Neural cell (in vitro differentiated cells): ENCODE measurements around the gene USO1. TPM values are rescaled to one million over a fixed set of nuclear protein-coding genes. Genes with fewer than 3 reads are reported as not detected.

Experiments
- H2AFZ ChIP-seq: fragments of 200-600, 300-800 bp; sonication (generic), shearing (Covaris generic); 2 replicates; pipeline ENCODE4 v1.6.0; 2014; ENCODE audit warnings: low read depth, mild to moderate bottlenecking, antibody characterized with exemption, low read length, moderate library complexity
- H3F3A ChIP-seq: fragments of 200-600 bp; shearing (Covaris generic); 2 replicates; pipeline ENCODE4 v1.6.1; 2016; ENCODE audit warnings: mild to moderate bottlenecking, moderate library complexity, mixed read lengths, antibody characterized with exemption, low read length; ENCODE audit not compliant: insufficient read depth, poor library complexity, severe bottlenecking
- H3K27ac ChIP-seq: fragments of 200-600, 300-800 bp; sonication (generic), shearing (Covaris generic); 2 replicates; pipeline ENCODE4 v1.5.1; 2014; ENCODE audit warnings: mild to moderate bottlenecking, low read length, moderate library complexity
- H3K27me3 ChIP-seq: fragments of 300-800, 200-600 bp; sonication (generic), shearing (Covaris generic); 2 replicates; pipeline ENCODE4 v1.6.0; 2014; ENCODE audit warnings: mild to moderate bottlenecking, low read depth, low read length, moderate library complexity; ENCODE audit not compliant: insufficient read depth
- H3K36me3 ChIP-seq: fragments of 300-800, 200-600 bp; sonication (generic), shearing (Covaris generic); 2 replicates; pipeline ENCODE4 v1.5.1; 2014; ENCODE audit warnings: mild to moderate bottlenecking, antibody characterized with exemption, low read length, moderate library complexity; ENCODE audit not compliant: insufficient read depth
- H3K4me2 ChIP-seq: fragments of 300-800, 200-600 bp; sonication (generic), shearing (Covaris generic); 2 replicates; pipeline ENCODE4 v1.6.0; 2014; ENCODE audit warnings: mild to moderate bottlenecking, low read length
- H3K4me3 ChIP-seq: fragments of 300-800, 200-600 bp; sonication (generic), shearing (Covaris generic); 2 replicates; pipeline ENCODE4 v1.5.1; 2014; ENCODE audit warnings: mild to moderate bottlenecking, low read length, moderate library complexity
- H3K79me2 ChIP-seq: fragments of 200-600 bp; shearing (Covaris generic); replicated peaks from 2 replicates; pipeline ENCODE4 v1.6.0; 2014; ENCODE audit warnings: mild to moderate bottlenecking, low read length, moderate library complexity; ENCODE audit not compliant: insufficient read depth
- H3K9ac ChIP-seq: fragments of 300-800, 200-600 bp; sonication (generic), shearing (Covaris generic); 2 replicates; pipeline ENCODE4 v1.6.1; 2016; ENCODE audit warnings: mild to moderate bottlenecking, low read length, mixed read lengths
- H3K9me2 ChIP-seq: fragments of 200-600 bp; shearing (Covaris generic); 2 replicates; pipeline ENCODE4 v1.6.1; 2016; ENCODE audit warnings: mild to moderate bottlenecking, low read length, mixed read lengths; ENCODE audit not compliant: insufficient read depth
- H3K9me3 ChIP-seq: fragments of 200-600, 300-800 bp; sonication (generic), shearing (Covaris generic); 2 replicates; pipeline ENCODE4 v1.6.1; 2016; ENCODE audit warnings: mild to moderate bottlenecking, mixed run types, low read length, moderate library complexity, mixed read lengths
- H4K20me1 ChIP-seq: fragments of 200-600 bp; shearing (Covaris generic); 2 replicates; pipeline ENCODE4 v1.6.1; 2016; ENCODE audit warnings: mild to moderate bottlenecking, mixed run types; ENCODE audit not compliant: insufficient read depth
- EP300 ChIP-seq: fragments of 450-650 bp; conservative IDR thresholded peaks from 2 replicates; pipeline ENCODE4 v1.6.1; 2014; ENCODE audit warnings: antibody characterized with exemption, mild to moderate bottlenecking, moderate library complexity; ENCODE audit not compliant: poor library complexity, severe bottlenecking
- EZH2 ChIP-seq: fragments of 200-600, 300-800 bp; shearing (Covaris generic), sonication (generic); IDR thresholded peaks from 2 replicates; pipeline ENCODE4 v1.6.1; 2014; ENCODE audit warnings: antibody characterized with exemption, low read length, borderline replicate concordance, mild to moderate bottlenecking; ENCODE audit not compliant: insufficient read depth, poor library complexity, severe bottlenecking
- MXI1 ChIP-seq: fragments of 450-650 bp; conservative IDR thresholded peaks from 2 replicates; pipeline ENCODE4 v1.6.1; 2014; ENCODE audit warnings: antibody characterized with exemption, mild to moderate bottlenecking; ENCODE audit not compliant: poor library complexity, severe bottlenecking
- POLR2AphosphoS5 ChIP-seq: IDR thresholded peaks from 2 replicates; pipeline ENCODE4 v1.6.1; 2012
- RAD21 ChIP-seq: fragments of 450-650 bp; conservative IDR thresholded peaks from 2 replicates; pipeline ENCODE4 v1.6.1; 2014; ENCODE audit warnings: antibody characterized with exemption, mild to moderate bottlenecking, moderate library complexity
- SMC3 ChIP-seq: fragments of 450-650 bp; conservative IDR thresholded peaks from 2 replicates; pipeline ENCODE4 v1.6.1; 2014; ENCODE audit warnings: antibody characterized with exemption, mild to moderate bottlenecking, moderate library complexity; ENCODE audit not compliant: poor library complexity
- TAF1 ChIP-seq: IDR thresholded peaks from 2 replicates; pipeline ENCODE4 v1.6.1; 2012; ENCODE audit warnings: low read depth
- polyA plus RNA-seq: library from polyadenylated mRNA; depleted of rRNA; stranded (reverse); fragments of >200 nt; gene quantifications from 2 replicates; pipeline ENCODE4 v1.2.3, GENCODE V29; 2014
- TF ChIP-seq, protein P1 (sequence below): fragments of 450-650 bp; IDR thresholded peaks from 2 replicates; pipeline ENCODE4 v1.5.1; 2014; ENCODE audit warnings: antibody characterized with exemption, mild to moderate bottlenecking, moderate library complexity; ENCODE audit not compliant: poor library complexity, severe bottlenecking
- TF ChIP-seq, protein P2 (sequence below): IDR thresholded peaks from 2 replicates; pipeline ENCODE4 v1.6.1; 2012; ENCODE audit warnings: borderline replicate concordance

USO1 gene
- polyA plus RNA-seq, 1 donor from 2014 or later, result 40.0 TPM

DNA sequence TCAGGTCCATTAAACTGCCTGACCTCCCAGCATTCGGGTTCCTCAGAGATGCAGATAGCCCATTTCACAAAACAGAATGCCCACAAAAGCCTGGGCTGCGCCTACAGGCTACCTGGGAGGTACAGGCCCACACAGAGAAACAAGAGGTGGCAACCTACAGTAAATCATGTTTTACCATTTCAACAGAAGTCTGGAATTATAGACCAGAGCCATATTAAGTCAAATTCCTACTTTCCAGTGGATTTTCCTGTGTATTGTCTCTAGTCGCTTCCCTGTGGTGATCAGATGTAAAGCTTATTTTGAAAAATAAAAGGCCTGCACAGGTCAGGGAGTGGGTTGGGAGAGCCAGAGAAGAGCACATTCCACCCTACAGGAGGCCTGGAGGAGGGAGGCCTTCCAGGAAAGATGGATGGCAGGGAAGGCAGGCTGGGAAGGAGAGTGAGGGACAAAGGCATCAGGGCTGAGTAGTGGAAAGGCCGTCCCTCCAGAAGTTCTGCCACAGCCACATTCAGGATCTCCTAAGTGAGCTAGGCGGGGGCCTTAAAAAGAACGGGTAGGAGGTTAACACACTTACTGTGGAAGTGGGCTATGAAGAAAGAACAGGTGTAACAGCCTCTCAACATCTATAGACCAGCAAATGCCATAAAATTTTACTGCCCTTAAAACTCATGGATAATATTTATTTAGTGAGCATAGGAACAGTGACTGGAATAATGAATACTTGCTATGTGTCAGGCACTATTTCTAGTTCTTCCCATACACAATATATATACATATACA lies 19.0 kb upstream of the USO1 start:
- Histone ChIP-seq H3F3A (no peaks in the 10 kb centered on the region), H3K79me2 (no peaks in the 10 kb centered on the region), H3K9me3 (no peaks in the 10 kb centered on the region), H2AFZ (no peak overlapping the region), H3K4me3 (no peak overlapping the region), H4K20me1 (no peaks in the 10 kb centered on the region), H3K36me3 (no peaks in the 10 kb centered on the region), H3K4me2 (no peak overlapping the region), H3K9me2 (no peaks in the 10 kb centered on the region), H3K27me3 (no peaks in the 10 kb centered on the region), H3K9ac (no peak overlapping the region), H3K27ac (no peak overlapping the region)
- no peak for TF ChIP-seq RAD21
- no peak for TF ChIP-seq MXI1
- TF ChIP-seq, protein P1, sequence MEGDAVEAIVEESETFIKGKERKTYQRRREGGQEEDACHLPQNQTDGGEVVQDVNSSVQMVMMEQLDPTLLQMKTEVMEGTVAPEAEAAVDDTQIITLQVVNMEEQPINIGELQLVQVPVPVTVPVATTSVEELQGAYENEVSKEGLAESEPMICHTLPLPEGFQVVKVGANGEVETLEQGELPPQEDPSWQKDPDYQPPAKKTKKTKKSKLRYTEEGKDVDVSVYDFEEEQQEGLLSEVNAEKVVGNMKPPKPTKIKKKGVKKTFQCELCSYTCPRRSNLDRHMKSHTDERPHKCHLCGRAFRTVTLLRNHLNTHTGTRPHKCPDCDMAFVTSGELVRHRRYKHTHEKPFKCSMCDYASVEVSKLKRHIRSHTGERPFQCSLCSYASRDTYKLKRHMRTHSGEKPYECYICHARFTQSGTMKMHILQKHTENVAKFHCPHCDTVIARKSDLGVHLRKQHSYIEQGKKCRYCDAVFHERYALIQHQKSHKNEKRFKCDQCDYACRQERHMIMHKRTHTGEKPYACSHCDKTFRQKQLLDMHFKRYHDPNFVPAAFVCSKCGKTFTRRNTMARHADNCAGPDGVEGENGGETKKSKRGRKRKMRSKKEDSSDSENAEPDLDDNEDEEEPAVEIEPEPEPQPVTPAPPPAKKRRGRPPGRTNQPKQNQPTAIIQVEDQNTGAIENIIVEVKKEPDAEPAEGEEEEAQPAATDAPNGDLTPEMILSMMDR, result no peak
- no peak for TF ChIP-seq TAF1
- TF ChIP-seq, protein P2, sequence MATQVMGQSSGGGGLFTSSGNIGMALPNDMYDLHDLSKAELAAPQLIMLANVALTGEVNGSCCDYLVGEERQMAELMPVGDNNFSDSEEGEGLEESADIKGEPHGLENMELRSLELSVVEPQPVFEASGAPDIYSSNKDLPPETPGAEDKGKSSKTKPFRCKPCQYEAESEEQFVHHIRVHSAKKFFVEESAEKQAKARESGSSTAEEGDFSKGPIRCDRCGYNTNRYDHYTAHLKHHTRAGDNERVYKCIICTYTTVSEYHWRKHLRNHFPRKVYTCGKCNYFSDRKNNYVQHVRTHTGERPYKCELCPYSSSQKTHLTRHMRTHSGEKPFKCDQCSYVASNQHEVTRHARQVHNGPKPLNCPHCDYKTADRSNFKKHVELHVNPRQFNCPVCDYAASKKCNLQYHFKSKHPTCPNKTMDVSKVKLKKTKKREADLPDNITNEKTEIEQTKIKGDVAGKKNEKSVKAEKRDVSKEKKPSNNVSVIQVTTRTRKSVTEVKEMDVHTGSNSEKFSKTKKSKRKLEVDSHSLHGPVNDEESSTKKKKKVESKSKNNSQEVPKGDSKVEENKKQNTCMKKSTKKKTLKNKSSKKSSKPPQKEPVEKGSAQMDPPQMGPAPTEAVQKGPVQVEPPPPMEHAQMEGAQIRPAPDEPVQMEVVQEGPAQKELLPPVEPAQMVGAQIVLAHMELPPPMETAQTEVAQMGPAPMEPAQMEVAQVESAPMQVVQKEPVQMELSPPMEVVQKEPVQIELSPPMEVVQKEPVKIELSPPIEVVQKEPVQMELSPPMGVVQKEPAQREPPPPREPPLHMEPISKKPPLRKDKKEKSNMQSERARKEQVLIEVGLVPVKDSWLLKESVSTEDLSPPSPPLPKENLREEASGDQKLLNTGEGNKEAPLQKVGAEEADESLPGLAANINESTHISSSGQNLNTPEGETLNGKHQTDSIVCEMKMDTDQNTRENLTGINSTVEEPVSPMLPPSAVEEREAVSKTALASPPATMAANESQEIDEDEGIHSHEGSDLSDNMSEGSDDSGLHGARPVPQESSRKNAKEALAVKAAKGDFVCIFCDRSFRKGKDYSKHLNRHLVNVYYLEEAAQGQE, result no peak
- TF ChIP-seq SMC3, result no peak
- TF ChIP-seq POLR2AphosphoS5, result no peak
- TF ChIP-seq EZH2, result no peak
- TF ChIP-seq EP300, result no peak

GRCh38 chr4:75708218-75708691 lies 16.1 kb upstream of the USO1 start:
- Histone ChIP-seq H4K20me1 (no peaks in the 10 kb centered on the region), H3K4me2 (no peak overlapping the region), H3K4me3 (no peak overlapping the region), H3K9ac (no peak overlapping the region), H3K9me2 (no peaks in the 10 kb centered on the region), H3K36me3 (no peaks in the 10 kb centered on the region), H3K27ac (no peak overlapping the region), H2AFZ (no peak overlapping the region), H3K79me2 (no peaks in the 10 kb centered on the region), H3K27me3 (no peaks in the 10 kb centered on the region), H3K9me3 (no peaks in the 10 kb centered on the region), H3F3A (no peaks in the 10 kb centered on the region)
- TF ChIP-seq EZH2, result no peak
- no peak for TF ChIP-seq SMC3
- no peak for TF ChIP-seq EP300
- TF ChIP-seq, protein P2, result no peak
- TF ChIP-seq TAF1, result no peak
- TF ChIP-seq, protein P1, result no peak
- TF ChIP-seq POLR2AphosphoS5, result no peak
